Muscle layer of colon (tissue), 2 donors: ENCODE data around the gene ZNF652.
"Not testable (repeated sequence)": the region's sequence is repeated elsewhere in the genome, so short reads cannot be mapped to it uniquely, and the experiment has no call there.

Experiments used
- H3K27ac ChIP-seq: one replicate; pipeline ENCODE4 v1.7.0; 2013; ENCODE audit warnings: low read depth, mild to moderate bottlenecking, low read length, moderate library complexity
- H3K27me3 ChIP-seq, 2 donors: one replicate each; pipeline ENCODE4 v1.7.0; 2013; ENCODE audit warnings: low read length in 2 of 2, mild to moderate bottlenecking in 2 of 2; ENCODE audit not compliant: insufficient read depth in 2 of 2, control insufficient read depth in 1 of 2
- H3K36me3 ChIP-seq: one replicate; pipeline ENCODE4 v1.7.0; 2013; ENCODE audit warnings: mild to moderate bottlenecking, low read length; ENCODE audit not compliant: insufficient read depth
- H3K4me1 ChIP-seq: one replicate; pipeline ENCODE4 v1.7.0; 2013; ENCODE audit warnings: mild to moderate bottlenecking, low read length; ENCODE audit not compliant: insufficient read depth
- H3K4me3 ChIP-seq, 2 donors: one replicate each; pipeline ENCODE4 v1.7.0; 2013; ENCODE audit warnings: low read length in 2 of 2, low read depth in 1 of 2, mild to moderate bottlenecking in 1 of 2, moderate library complexity in 1 of 2
- H3K9ac ChIP-seq: one replicate; pipeline ENCODE4 v1.7.0; 2013; ENCODE audit warnings: low read length
- H3K9me3 ChIP-seq: one replicate; pipeline ENCODE4 v1.7.0; 2013; ENCODE audit warnings: mild to moderate bottlenecking, low read length
- donor health status: abdominal sarcoma.
- donor health status: Adenocarcinoma of cecum.

ZNF652 gene

DNA sequence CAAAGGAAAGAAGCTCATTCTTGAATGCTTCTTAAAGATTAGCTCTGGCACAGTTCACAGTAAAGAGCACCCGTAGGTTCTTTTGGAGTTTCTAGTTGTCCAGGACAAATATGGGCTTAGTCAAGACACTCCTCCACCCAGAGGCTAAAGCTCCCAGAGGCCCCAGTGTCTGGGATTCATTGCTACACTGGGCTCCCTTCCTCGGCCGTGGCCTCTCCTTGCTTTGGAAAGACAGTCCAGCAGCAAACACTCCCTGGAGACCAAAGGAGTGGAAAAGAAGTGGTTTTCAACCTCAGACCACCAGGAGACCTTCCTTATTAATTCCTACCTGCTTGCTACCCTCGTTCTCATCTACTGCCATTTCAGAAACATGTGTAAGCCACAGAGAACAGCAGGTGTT lies 35.5 kb upstream of the ZNF652 start:
- no peak overlapping the region for H3K9ac ChIP-seq
- no peak overlapping the region for H3K4me3 ChIP-seq

DNA sequence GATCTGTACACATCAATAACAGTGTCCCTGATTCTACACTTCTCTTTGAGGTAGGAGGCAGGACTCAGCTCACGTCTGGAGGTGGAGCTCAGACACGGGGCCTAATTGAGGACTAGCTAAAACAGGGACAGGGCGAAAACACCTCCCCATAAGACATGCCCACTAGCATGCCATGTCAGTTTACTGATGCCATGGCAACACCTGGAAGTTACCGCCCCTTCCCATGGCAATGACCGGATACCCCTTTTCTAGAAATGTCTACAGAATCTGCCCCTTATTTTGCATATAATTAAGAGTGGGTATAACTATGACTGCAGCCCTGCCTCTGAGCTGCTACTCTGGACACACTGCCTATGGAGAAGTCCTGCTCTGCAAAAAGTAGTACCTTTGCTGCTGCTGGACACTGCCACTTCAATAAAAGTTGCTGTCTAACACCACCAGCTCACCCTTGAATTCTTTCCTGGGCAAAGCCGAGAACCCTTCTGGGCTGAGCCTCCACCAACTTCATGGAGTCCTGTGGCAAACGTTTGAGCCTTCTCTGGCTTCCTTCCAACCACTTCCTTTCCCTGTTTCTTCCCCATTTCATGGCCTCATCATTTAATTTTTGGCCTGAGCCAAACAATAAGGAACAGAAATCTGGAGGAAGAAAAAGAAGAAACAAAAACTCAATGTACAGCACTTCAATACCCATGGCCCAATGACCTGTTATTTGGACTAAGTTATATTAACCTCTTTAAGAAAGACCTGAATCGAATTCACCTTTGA lies 31.6 kb upstream of the ZNF652 start:
- no peaks in the 10 kb centered on the region for H3K9me3 ChIP-seq
- H3K9ac ChIP-seq, result no peak overlapping the region
- no peaks in the 10 kb centered on the region for H3K36me3 ChIP-seq
- H3K27ac ChIP-seq, result no peak overlapping the region
- no peak overlapping the region for H3K4me3 ChIP-seq
- peaks cover 25% of the 10 kb centered on the region for H3K4me1 ChIP-seq
- H3K27me3 ChIP-seq, result no peaks in the 10 kb centered on the region

More for the DNA sequence above, 35.5 kb upstream of the ZNF652 start:
- Histone ChIP-seq H3K4me1 (peaks cover 19% of the 10 kb centered on the region), H3K36me3 (no peaks in the 10 kb centered on the region), H3K9me3 (no peaks in the 10 kb centered on the region), H3K27ac (no peak overlapping the region), H3K27me3 (no peaks in the 10 kb centered on the region)

DNA sequence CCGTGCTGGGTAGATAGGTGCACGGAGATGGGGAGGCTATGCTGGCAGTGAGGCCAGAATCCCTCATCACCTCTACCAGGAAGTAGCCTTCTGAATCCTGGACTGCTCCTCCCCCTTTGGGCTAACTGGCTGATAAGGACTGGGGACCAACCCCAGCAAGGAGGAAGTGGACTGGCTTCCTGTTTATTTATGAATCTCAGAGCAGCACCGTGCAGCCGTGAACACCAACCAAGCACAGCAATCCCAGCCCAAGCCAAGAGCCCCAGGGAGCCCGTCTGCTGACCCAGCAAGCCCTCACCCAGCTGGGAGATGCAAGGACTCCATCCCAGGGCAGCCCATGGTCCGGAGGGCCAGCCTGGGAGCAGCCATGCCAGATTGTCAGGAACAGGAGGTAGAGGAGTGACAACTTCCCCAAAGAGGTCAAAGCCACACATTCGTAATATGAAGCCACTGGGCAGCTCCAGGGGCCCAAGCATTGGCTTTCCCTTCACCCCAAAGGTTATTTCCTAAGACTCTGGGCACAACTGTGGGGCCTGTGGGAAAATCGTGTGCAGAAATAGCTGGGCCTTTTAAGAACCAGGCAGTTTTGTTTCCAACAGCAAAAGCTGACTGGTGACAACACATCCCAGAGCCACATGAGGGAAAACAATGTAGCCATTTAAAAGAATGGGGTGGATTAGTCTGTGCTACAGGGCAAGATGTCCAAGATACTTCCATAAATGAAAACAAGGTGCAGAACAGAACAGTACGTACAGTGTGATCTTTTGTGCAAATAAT lies 28.7 kb upstream of the ZNF652 start:
- Histone ChIP-seq H3K27ac (peak overlapping the region; percentile 55), H3K9me3 (no peaks in the 10 kb centered on the region), H3K4me1 (peaks cover 30% of the 10 kb centered on the region), H3K9ac (no peak overlapping the region), H3K36me3 (no peaks in the 10 kb centered on the region), H3K27me3 (no peaks in the 10 kb centered on the region), H3K4me3 (no peak overlapping the region)

DNA sequence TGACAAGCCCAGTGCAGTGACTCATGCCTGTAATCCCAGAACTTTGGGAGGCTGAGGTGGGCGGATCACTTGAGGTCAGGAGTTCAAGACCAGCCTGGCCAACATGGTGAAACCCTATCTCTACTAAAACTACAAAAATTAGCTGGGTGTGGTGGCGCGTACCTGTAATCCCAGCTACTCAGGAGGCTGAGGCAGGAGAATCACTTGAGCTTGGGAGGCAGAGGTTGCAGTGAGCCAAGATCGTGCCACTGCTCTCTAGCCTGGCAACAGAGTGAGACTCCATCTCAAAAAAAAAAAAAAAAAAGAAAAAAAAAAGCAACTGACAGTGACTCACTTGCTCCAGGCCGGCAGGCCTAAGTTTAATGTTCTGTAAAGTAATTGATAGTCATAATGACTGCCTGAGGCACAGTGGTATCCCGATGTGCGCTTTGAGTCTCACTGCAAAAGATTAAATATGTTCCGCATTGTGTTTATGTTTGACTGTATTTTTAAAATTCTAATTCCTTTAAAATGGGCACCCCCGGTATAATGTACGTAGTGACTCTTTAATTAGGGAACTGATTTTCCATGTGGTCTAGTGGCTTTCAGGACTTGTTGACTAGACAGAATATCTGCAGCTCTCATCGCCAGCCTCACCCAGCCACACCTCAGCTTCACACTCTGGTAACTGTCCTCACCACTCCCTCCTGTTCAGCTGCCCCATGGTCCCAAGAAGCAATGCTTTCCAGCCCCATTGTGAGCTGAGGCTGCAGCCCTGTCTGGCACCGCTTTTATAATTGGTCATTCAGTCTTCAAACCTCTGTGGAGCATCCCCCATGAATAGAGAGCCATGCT lies 27.7 kb upstream of the ZNF652 start:
- H3K4me3 ChIP-seq, H3K9ac ChIP-seq, H3K27ac ChIP-seq, H3K36me3 ChIP-seq, H3K27me3 ChIP-seq, H3K9me3 ChIP-seq: not testable (repeated sequence)
- peaks cover 34% of the 10 kb centered on the region for H3K4me1 ChIP-seq

DNA sequence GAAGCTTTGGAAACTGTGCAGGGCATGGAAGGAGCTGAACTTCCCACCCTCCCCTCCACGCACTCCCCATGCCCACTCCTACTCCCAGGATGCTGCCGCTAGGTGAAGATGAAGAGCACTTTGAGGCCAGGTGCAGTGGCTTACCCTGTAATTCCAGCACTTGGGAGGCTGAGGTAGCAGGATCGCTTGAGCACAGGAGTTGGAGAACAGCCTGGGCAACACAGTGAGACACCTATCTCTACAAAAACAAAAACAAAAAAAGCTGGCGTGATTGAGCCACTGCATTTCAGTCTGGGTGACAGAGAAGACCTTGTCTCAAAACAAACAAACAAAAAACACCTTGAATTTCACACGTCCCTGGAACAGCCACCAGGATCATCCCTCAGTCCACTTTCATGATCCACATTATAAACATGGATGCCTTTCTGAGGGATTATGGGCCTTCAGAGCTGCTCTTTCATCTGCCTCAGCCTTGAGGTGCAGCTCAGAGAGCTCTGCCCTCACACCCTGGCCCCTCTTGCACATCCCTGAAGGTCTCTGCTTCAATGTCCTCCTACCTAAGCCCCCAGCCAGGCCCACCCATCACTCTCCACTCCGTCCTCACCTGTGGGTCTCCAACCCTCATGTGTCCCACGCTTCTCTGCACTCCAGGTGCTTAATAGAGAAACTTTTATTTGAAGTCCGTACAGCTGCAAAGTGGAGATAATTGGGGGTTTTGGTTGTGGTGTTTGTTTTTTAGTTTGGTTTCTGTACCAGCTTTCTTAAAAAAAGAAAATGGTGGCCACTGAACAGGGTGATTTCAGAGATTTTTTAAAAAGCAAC lies 26.9 kb upstream of the ZNF652 start:
- peaks cover 27% of the 10 kb centered on the region for H3K4me1 ChIP-seq
- H3K27ac ChIP-seq, result no peak overlapping the region
- H3K9ac ChIP-seq, result no peak overlapping the region
- no peaks in the 10 kb centered on the region for H3K27me3 ChIP-seq
- H3K4me3 ChIP-seq, result no peak overlapping the region
- no peaks in the 10 kb centered on the region for H3K36me3 ChIP-seq
- H3K9me3 ChIP-seq, result no peaks in the 10 kb centered on the region

DNA sequence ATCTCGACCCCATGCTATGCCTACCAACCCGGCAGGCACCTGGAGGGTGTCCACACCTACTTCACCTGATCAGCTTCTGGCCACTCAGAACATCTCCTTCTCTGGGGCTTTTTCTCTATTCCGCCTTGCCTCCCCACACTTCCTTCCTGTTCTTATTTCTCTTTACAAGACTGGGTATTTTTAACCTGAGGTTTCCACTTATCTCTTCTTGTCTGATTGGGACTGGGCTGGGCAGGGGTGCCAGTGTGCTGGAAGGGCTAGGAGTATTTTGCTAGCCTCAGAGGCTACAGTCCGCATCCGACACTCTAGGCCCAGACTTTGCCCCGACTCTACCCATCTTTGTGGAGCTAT lies 26.2 kb upstream of the ZNF652 start:
- H3K27ac ChIP-seq, result no peak overlapping the region
- no peak overlapping the region for H3K9ac ChIP-seq
- H3K9me3 ChIP-seq, result no peaks in the 10 kb centered on the region
- H3K27me3 ChIP-seq, result no peaks in the 10 kb centered on the region
- peaks cover 28% of the 10 kb centered on the region for H3K4me1 ChIP-seq
- H3K4me3 ChIP-seq, result no peak overlapping the region
- H3K36me3 ChIP-seq, result no peaks in the 10 kb centered on the region

DNA sequence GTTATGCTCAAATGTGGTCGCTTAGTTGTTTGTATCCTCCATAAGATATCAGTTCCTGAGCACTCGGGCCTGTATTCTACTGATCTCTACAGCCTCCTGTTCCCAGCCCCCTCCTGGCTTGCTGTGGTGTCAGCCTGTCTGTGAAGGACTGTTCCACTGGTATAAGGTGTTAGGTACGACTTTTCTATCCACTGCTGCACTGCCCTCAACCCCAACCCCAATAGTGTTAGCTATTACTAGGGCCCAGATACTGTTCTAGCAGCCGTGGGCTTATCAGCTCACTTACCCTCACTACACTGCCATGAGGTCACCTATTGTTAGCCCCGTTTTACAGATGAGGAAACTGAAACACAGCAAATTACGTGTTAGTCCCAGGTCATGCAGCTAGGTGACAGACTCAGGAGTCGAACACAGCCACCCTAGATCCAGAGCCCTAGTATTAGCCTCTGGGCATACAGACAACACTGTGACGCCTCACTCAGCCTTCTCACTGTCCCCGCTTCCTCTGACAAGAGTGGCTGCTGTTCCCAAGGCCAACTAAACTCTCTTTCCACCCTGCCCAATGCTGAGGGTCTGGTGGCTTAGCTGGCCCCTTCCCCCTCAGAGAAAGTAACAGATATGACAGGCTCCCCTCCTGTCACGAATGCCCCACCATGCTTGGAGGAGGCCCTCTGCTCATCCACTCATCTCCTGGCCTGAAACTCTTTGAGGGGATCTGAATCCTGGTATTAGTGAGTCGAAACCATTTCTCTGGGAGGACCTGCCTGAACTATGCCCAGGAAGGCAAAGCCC lies 25.6 kb upstream of the ZNF652 start:
- Histone ChIP-seq H3K27ac (no peak overlapping the region), H3K9me3 (no peaks in the 10 kb centered on the region), H3K27me3 (no peaks in the 10 kb centered on the region), H3K4me1 (peaks cover 34% of the 10 kb centered on the region), H3K4me3 (no peak overlapping the region), H3K36me3 (no peaks in the 10 kb centered on the region), H3K9ac (no peak overlapping the region)

DNA sequence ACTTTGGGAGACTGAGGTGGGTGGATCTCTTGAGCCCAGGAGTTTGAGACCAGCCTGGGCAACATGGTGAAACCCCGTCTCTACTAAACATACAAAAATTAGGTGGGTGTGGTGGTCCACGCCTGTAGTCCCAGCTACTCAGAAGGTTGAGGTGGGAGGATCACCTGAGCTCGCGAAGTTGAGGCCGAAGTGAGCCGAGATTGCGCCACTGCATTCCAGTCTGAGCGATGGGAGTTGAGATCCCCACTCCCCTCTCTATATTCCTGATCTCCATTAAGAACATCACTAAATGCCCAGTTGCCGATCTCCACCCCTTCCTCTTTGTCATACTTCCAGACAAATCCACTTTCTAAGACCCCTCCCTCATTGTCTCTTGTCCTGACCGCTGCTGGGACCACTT lies 24.3 kb upstream of the ZNF652 start:
- Histone ChIP-seq H3K9ac (no peak overlapping the region), H3K4me3 (no peak overlapping the region), H3K27me3 (no peaks in the 10 kb centered on the region), H3K36me3 (no peaks in the 10 kb centered on the region), H3K4me1 (peaks cover 46% of the 10 kb centered on the region), H3K9me3 (no peaks in the 10 kb centered on the region), H3K27ac (no peak overlapping the region)

DNA sequence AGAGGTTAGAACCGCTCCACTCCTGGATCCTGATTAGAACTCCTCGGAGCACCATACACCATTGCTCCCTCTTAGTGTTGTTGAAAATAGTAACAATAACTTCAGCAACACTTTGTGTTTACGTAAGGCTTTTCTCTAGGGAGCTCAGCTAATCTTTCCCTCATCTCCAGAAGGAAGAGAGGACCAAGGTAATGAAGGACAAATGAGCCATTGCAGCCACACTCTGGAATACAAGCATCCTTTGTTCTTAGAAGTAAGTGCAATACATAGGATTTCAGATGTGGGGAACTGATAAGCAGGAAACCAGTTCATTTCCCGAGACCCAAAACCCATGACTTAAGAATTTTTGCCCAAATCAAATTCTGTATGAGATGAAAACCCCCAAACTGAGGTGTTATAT lies 22.9 kb upstream of the ZNF652 start:
- no peak overlapping the region for H3K9ac ChIP-seq
- no peaks in the 10 kb centered on the region for H3K27me3 ChIP-seq
- H3K4me1 ChIP-seq, result peaks cover 40% of the 10 kb centered on the region
- no peak overlapping the region for H3K27ac ChIP-seq
- H3K4me3 ChIP-seq, result no peak overlapping the region
- no peaks in the 10 kb centered on the region for H3K36me3 ChIP-seq
- H3K9me3 ChIP-seq, result no peaks in the 10 kb centered on the region

DNA sequence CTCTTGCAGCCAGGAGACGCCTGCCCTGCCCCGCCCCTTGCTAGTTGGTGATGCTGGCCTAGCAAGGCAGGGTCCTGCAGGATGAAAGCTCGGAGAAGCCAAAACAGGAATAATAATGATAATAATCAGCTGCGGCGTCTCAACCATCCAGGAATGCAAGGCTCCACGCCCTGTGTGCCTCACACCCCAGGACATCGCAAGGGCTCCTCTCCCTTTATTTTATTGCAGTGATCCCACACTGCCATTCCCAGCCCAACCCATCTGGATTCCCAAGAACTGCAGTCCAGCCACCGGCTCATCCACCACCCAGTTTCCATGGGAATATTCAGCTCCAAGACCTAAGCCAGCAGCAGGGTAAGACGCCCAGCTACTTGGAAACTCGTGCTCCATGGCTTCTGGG lies 21.0 kb upstream of the ZNF652 start:
- no peaks in the 10 kb centered on the region for H3K27me3 ChIP-seq
- peak overlapping the region; percentile 70 for H3K27ac ChIP-seq
- no peaks in the 10 kb centered on the region for H3K36me3 ChIP-seq
- no peak overlapping the region for H3K9ac ChIP-seq
- no peaks in the 10 kb centered on the region for H3K9me3 ChIP-seq
- peaks cover 40% of the 10 kb centered on the region for H3K4me1 ChIP-seq
- H3K4me3 ChIP-seq, result no peak overlapping the region
